B cell (primary cell): ENCODE data around the gene FRK.

Experiments
- EZH2 ChIP-seq: IDR thresholded peaks from 2 replicates; pipeline ENCODE4 v1.6.1; 2012; ENCODE audit warnings: borderline replicate concordance, low read depth, mild to moderate bottlenecking, moderate library complexity, low read length; ENCODE audit not compliant: insufficient read depth, poor library complexity, severe bottlenecking
- TF ChIP-seq, protein P1 (sequence below): fragments of 200-600 bp; IDR thresholded peaks from one replicate; pipeline ENCODE4 v1.8.0; 2022; ENCODE audit warnings: antibody characterized with exemption, mild to moderate bottlenecking

- TF ChIP-seq, protein P1, sequence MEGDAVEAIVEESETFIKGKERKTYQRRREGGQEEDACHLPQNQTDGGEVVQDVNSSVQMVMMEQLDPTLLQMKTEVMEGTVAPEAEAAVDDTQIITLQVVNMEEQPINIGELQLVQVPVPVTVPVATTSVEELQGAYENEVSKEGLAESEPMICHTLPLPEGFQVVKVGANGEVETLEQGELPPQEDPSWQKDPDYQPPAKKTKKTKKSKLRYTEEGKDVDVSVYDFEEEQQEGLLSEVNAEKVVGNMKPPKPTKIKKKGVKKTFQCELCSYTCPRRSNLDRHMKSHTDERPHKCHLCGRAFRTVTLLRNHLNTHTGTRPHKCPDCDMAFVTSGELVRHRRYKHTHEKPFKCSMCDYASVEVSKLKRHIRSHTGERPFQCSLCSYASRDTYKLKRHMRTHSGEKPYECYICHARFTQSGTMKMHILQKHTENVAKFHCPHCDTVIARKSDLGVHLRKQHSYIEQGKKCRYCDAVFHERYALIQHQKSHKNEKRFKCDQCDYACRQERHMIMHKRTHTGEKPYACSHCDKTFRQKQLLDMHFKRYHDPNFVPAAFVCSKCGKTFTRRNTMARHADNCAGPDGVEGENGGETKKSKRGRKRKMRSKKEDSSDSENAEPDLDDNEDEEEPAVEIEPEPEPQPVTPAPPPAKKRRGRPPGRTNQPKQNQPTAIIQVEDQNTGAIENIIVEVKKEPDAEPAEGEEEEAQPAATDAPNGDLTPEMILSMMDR = no peak
- no peak for TF ChIP-seq EZH2
These were observed 174.9 kb downstream of the FRK start for GRCh38 chr6:115885636-115886366.
